GM10266 (cell line): ENCODE results near the gene PREX1.

Experiments used
- DNase-seq: peaks from one replicate; pipeline ENCODE4 v3.0.0; 2012; ENCODE audit errors: extremely low spot score
- TF ChIP-seq, protein P1 (sequence below): IDR thresholded peaks from 2 replicates; pipeline ENCODE4 v1.5.1; 2012; ENCODE audit warnings: mild to moderate bottlenecking, low read depth; ENCODE audit not compliant: control insufficient read depth, insufficient read depth; ENCODE audit errors: missing control alignments

Gene PREX1

DNA sequence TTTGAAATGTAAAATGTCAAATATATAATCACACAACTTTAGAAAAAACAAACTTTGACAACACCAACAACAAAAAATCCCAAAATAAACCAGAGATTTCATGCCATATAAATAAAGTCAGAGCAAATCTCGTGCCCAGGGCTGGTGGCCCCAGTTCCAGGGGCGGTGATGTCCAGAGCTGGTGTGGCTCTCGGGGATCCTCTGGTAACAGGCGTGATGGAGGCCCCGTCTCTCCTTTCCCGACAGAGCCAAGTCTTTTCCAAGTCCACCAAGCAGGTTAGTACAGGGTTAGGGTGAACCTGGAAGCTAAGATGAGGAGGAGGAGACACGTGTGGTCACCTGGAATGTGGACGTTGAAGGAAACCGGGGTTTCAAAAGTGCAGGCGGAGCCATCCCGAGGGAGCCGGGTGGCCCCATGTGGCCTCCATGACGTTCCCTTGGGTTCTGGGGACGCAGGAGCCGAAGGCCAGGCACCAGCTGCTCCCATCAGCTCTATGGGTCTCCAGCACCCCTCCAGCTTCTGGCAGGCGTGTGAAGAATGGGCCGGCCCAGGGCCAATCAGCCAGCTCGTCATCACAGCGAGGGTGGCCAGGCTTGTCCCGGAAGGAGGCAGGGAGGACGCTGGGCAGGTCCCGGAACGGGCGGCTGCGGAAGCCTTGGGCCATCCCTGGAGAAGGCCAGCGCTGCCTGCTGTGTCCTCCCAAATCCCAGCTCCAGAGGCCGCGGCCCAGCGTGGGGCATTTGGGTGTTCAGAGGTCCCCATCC, 202.5 kb downstream of the PREX1 start:
- DNase-seq = no peak
- TF ChIP-seq, protein P1, sequence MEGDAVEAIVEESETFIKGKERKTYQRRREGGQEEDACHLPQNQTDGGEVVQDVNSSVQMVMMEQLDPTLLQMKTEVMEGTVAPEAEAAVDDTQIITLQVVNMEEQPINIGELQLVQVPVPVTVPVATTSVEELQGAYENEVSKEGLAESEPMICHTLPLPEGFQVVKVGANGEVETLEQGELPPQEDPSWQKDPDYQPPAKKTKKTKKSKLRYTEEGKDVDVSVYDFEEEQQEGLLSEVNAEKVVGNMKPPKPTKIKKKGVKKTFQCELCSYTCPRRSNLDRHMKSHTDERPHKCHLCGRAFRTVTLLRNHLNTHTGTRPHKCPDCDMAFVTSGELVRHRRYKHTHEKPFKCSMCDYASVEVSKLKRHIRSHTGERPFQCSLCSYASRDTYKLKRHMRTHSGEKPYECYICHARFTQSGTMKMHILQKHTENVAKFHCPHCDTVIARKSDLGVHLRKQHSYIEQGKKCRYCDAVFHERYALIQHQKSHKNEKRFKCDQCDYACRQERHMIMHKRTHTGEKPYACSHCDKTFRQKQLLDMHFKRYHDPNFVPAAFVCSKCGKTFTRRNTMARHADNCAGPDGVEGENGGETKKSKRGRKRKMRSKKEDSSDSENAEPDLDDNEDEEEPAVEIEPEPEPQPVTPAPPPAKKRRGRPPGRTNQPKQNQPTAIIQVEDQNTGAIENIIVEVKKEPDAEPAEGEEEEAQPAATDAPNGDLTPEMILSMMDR = no peak

DNA sequence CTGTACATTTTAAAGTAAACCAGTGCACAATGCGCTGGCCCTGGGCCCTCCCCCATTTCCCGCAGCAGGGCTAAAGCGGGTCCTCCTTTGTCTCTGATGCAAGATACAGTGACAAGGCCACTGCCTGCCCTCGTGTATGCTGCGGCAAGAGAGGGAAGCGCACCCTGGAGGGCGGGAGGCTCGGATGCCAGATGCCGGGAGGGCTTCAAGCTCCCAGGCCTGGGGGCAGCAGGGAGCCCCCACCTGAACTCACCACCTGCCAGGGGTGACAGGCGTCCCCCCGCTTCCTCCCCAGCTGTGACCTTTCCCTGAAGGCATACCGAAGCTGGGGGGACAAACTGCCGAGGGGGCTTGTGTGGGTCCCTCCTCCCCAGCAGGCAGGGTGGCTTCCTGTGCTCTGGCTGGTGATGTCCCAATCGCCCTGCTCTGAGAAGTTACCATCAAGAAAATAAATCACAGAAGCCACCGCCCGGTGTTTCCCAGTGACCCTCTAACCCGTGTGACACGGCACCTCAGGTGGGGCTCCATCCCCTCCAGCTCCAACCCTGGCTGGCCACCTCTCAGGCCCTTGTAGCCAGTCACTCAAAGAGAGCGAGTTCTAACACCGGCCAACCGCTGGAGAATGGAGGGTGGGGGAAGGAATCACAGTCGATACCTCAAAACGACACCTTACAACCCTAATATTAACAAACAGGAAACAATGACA, 203.3 kb downstream of the PREX1 start:
- no peak for DNase-seq
- TF ChIP-seq, protein P1 = no peak

DNA sequence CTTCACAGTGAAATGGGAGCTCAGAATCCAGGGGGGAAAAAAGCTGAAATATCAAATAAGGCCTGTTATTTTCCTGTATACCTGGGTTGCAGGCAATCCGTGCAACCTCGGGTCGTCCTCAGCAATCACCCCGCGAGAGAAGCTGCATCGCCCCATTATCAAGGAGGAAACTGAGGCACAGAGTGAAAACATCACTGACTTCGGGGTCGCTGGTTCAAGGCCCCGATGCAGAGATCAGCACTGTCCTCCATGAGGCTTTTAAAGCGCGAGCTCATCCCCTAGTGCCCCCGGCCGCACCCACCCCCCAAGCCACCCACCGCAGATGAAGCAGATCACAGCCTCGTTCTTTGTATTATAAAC, 203.9 kb downstream of the PREX1 start:
- DNase-seq = no peak
- TF ChIP-seq, protein P1 = no peak

DNA sequence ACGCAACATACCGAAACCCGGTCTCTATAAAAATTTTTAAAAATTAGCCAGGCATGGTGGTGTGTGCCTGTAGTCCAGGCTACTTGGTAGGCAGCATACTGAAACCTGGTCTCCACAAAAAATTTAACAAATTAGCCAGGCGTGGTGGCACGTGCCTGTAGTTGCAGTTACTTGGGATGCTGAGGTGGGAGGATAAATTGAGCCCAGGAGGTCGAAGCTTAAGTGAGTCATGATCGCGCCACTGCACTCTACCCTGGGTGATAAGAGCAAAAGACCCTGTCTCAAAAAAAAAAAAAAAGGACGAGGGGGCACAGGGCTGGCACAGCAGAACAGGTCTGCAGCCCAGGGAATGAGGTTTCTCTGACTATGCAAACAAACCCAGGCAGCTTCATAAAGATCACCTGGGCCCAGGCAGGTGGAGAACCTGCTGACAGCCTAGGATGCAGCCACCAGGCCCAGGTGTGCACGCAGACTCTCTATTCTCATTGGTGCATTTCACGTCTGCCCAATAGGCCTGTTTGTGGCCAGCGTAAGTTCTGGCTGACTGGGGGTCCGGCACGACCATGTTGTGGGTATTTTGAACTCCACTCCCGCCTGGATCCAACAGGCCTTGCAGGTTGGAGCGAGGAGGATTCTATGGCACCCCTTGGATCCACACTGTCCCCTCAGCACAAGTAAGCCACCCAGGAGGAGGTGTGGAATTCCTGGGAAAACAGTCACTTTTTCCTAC, 204.5 kb downstream of the PREX1 start:
- TF ChIP-seq, protein P1 = no peak
- no peak for DNase-seq

DNA sequence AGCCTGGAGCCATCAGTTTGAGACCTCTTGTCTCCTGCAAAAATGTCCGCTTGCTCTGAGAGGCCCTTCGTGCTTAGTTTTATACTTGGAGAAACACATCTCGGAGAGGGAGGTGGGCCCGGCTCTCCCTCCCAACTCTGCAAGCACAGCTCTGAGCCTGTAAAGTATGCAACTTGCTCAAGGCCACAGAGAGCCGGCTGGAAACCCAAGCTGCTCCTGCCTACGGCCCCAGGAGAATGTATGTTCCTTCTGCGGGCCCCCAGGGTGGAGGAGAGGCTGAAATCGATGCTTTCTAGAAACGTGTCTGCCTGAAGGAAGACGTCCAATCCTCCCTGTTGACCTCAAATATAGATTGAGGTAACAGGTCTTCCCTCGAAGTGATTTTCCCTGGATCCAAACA, 205.4 kb downstream of the PREX1 start:
- DNase-seq = no peak
- TF ChIP-seq, protein P1 = no peak

DNA sequence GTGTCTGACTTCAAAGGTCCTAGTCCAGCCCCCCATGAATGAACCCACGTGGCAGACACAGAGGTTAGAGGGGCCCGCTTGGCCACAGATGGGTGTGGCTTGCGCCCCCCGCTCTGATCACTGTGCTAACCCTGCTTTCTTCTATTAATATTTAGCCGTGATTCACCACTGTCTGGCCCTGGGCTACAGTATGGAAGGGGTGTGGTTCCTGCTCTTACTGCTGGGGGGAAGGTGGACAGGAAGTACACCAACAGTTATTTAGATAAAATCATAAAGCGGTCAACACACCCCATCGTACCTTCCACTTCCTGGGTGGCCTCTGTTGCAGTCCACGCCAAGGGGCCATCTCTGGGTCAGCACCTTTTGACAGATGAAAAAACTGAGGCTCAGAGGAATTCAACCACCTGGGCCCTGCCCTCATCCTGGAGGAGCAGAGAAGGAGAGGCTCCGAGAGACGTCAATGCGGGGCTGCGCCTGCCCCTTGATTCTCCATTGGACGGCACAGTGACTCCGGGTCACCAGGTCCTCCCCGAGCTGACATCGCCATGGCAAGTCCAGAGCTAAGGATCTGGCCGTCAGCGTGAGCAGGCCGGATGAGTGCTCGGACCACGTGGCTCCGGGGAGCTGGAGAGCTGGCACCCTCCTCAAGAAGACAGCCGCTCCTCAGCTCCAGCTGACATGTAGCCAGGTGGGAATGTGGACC, 206.3 kb downstream of the PREX1 start:
- DNase-seq = no peak
- TF ChIP-seq, protein P1 = no peak
